GM21737 (cell line): ENCODE measurements around the gene DDX1.

Source experiments
- ATAC-seq: cut with Tn5 transposase; IDR thresholded peaks from one replicate; pipeline ENCODE4 v1.9.1; 2021; ENCODE audit warnings: mild to moderate bottlenecking, moderate library complexity; ENCODE audit not compliant: unreplicated experiment

DDX1 gene

DNA sequence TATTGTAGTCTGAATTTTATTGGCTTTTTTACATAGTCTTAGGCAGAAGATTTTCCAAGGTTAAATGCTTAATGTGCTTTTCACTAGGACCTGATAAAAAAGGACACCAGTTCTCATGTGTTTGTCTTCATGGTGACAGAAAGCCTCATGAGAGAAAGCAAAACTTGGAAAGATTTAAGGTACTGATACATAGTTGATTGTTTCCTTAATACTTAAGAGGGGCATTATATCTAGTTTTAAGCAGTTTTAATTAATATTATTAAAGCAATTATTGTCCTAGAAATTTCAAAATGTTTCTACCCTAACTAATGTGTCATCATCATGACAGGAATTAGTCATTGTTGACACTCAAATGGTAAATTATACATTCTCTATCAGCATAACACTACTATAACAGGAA, 35.3 kb downstream of the DDX1 start:
- no peak for ATAC-seq

DNA sequence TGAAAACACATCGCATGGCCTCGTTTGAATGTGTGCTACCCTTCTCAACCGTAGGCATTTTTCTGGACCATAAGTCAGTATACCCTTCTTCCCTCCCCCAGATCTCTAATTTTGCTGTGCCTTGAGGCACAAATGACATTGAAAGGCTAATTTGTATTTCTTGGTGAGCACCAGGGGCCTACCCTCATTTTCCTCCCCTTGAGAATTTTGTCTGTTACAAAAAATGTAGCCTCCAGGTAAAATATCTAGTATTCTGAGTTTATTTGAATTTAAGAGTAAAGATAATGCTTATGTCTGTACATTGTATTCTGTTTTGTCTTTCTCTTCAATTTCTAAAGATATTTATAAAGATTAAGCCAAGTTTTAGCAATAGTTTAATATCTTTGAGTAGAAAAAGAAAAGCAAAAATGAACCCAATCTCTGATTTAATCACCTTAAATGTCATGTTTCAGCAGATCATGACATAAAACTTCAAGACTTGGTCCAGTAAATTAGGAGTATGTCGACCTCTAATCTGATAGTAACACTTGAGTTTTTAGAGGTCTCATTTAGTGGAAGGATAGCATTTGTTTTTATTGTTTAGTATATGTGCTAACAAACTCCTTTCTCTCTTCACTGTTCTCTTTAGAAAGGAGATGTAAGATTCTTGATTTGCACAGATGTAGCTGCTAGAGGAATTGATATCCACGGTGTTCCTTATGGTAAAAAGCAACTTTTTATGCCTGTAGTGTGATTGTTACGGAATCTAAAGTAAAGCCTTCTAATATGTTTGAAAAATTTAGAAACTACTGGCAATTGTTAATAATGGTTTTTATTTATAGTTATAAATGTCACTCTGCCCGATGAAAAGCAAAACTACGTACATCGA, 36.4 kb downstream of the DDX1 start:
- ATAC-seq: no peak

DNA sequence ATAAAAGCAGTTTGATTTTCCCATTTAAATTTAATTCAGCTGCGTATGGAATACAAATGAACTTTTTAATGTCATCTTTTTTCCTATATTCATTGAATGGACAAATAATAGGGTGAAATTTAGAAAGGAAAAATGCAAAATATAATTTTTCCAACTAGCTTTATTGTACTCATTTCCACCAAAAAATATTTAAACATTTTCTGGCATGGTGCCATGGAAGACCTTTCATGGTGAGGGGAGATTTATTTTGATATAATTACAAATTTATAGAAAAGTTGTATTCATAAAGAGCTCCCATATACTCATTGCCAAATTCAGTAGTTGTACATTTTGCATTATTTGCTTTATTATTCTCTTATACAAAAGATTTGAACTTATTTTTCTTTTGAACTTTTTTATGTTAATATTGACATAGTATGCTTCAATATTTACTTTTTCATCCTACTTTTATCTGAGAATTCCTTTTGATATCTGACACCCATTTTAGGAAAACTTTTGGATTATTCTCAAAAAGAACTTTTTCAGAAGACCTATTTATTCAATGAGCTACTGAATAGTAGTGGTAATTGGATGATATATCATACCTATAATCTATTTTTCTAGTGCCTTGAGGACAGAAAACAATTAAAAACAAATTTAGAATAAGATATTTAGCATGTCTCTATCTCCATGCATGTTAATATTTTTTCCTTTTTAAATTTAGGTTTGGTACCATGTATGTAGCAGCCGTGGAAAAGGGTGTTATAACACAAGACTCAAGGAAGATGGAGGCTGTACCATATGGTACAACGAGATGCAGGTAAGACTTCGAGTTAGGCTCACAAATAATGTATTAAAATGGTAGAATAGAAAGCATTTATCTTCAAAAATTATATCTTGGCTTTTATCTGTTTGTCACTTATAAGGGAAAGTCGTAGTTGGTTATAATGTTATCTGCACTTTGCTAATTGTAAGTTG, 37.5 kb downstream of the DDX1 start:
- no peak for ATAC-seq

DNA sequence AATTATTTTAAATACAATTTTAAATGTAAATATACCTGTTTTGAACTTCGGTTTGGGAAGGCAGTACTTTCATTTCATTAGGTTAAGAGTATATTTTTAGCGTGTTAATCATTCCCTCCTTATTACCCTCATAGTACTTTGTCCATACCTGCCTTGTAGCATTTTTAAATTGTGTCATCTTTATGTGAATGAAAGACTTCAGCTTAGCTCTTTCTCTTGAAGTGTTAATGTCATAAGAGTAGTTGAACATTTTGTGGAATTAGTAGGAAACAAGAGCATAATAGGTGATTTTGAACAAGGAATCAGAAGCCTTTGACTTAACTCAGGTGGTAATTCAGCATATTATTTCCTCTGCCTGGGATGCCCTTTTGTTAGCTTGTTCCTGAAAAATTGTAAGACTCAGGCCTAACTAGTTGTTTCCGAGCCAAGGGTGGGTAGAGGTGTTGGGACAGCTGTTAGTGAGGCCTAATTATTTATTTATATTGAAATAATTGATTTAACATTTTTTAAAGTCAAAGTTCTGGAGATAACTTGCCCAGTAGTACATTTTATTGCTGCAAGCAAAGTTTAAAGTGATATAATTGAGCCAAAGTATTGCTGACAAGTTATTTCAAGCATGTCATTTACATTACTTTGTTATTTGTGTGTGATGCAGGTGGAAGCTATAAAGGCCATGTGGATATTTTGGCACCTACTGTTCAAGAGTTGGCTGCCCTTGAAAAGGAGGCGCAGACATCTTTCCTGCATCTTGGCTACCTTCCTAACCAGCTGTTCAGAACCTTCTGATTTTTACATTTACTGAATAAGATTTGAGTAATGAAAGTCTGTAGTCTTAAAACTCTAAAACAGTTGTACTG, 38.7 kb downstream of the DDX1 start:
- ATAC-seq: no peak

- ATAC-seq: no peak
These were observed 39.5 kb downstream of the DDX1 start for GRCh38 chr2:15630978-15631719.

DNA sequence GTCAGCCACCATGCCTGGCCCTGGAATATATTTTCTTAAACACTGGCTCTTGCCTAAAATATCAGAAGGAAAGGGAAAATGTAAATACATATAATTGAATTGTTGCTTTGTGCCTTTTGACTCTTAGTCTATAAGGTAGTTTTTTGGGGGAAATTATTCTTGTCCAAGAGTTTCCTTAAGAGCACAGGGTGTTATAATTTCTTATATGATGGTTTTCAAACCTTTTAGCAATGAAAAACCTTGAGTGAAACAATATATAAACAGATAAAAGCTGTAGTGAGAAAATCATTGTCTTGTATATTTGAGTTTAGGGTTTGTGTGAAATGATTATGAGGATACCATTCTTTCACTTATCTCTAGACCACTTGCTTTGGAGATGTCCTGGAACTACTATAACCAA, 40.2 kb downstream of the DDX1 start:
- ATAC-seq: no peak

- no peak for ATAC-seq
These were observed 41.6 kb downstream of the DDX1 start for GRCh38 chr2:15633043-15633970.

- no peak for ATAC-seq
These were observed 42.3 kb downstream of the DDX1 start for GRCh38 chr2:15633971-15634346.

- no peak for ATAC-seq
These were observed 43.3 kb downstream of the DDX1 start for GRCh38 chr2:15634846-15635490.

DNA sequence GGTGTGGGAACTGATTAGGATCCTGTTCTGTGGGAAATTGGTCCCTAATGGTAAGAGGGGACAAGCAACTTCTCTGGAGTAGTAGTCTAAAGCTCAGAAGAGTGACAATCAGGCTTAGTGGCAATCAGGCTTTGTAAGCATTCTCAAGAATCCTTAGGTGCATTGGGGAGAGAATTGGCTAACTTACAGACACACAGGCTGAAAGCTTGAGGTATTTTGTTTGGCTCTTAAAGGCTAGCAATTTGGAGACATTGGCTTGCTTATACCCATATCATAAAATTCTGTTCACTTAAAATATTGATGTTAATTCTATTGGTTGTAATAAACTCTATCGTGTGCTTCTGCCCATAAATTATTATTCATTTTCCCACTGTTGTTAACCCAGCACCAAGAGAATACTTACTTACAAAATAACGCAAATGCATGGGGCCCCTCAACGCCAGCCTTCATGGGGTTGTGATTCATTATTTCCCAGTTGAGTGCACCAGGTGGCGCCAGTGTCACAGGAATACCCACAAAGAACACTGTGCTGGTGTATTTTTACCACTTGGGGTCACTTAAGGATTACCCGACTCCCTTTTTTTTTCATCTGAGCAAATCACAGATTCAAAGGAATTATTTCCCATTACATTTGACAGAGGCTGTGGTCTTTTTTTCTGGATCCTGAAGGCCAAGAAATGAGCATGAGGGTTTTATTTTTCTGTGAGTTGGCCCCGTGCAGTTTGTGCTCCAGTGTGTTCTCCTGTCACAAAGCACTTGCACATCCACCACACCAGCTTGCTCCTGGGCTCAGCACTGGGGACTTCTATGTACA, 45.5 kb downstream of the DDX1 start:
- peak; percentile 83 for ATAC-seq

DNA sequence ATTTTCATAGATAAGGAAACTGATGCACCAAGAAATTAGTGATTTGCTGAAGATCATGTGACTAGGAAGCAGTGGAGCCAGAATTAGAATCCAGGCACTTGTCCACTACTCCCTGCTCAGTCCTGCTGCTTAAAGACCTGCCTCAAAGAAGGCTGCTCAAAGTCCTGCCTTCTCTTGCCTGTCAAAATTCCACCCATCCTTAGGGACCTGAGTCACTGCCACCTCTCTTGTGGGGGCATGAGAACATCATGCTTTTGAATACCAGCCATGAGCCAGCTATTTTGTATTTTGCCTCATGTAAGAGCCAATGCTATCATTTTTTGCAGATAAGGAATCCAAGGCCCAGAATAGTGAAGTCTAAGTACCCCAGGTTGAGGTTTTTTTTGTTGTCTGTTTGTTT, 47.1 kb downstream of the DDX1 start:
- ATAC-seq: no peak

DNA sequence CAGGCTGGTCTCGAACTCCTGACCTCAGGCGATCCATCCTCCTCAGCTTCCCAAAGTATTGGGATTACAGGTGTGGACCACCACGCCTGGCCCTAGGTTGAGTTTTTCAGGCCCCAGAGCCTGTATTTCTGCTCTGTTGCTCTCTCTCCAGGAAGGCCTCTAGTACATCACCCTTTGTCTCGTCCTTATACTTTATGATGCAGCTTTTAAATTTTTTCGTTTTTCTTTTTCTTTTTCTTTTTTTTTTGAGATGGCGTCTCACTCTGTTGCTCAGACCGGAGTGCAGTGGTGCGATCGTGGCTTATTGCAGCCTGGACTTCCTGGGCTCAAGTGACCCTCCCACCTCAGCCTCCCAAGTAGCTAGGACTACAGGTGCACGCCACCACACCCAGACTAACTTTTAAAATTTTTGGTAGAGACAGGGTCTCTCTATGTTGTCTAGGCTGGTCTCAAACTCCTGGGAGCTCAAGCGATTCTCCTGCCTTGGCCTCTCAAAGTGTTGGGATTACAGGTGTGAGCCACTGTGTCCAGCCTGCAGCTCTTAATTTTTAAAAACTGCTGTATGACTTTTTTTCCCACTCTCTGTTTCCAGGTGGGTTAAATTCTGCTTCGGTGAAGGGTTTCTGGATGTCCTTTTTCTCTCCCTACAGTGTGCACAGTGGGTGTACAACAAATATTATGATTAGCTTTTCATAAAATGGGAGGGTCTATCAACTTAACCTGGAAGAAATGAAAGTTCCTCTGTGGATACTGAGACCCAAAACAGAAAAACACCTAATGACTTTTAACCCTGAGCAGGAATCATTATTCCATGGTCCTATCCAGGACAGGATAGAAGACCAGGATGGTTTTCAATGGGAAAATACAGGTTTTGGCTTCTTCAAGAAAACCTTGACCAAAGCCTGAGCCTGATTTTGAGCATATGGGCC, 47.9 kb downstream of the DDX1 start:
- no peak for ATAC-seq

DNA sequence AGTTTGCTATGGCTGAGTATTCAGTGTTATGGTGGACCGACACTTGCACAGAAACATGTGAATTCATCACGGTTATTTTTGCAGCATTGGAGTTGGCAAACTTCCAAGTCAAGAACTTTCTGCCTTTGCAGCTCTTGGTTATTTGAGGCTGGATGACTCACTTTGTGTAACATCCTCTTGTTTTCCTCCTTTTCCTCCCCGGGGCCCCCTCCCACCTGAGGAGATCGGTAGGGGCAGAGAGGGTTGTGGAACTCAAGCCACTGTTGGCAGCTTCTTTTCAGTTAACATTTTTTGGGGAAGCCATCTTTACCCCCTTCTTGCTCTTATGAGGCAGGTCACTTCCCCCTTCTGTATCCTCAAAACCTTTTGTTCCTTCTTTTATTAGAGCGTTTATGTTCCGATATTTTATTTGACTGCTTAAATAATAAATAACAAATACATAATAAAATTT, 48.6 kb downstream of the DDX1 start:
- no peak for ATAC-seq

DNA sequence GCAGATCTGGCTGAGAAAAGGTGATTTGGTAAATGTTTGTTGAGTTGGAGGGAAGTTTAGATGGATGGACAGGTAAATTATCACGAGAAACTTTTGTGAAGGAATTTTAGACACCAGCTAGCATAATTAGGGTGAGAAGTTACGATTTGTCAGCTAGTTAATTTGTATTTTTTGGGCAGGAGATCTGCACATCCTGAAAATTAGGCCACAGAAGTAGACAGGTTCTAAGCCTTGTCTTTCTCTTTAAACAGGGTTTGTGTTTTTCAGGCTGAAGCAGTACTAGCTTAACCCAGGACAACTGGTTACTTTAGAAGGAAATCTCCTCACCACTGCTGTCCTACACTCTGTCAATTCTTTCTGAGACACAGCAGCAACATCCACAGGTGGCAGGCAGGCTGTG, 49.1 kb downstream of the DDX1 start:
- ATAC-seq: no peak

GRCh38 chr2:15641530-15641982, 49.9 kb downstream of the DDX1 start:
- no peak for ATAC-seq

- ATAC-seq: no peak
These were observed 50.5 kb downstream of the DDX1 start for GRCh38 chr2:15642011-15642814.
